H1 (cell line): ENCODE measurements around the gene EED. TPM values are rescaled to one million over a fixed set of nuclear protein-coding genes. Genes with fewer than 3 reads are reported as not detected.

Experiments used
- CTCF ChIA-PET: fragments of 300-600 bp; sonication (Branson Sonifier 250); formaldehyde crosslinking; loops from one replicate; lab custom pipeline; 2021; ENCODE audit not compliant: partially characterized antibody; lab: Charles Lee
- POLR2A ChIA-PET: fragments of 300-600 bp; sonication (Branson Sonifier 250); formaldehyde crosslinking; loops from one replicate; lab custom pipeline; 2021; ENCODE audit warnings: inconsistent platforms; ENCODE audit not compliant: partially characterized antibody; lab: Charles Lee
- DNase-seq, 2 experiments: peaks; one replicate each; pipeline versions ENCODE4 v3.0.0 to v3.0.0-alpha.2; 2010 to 2022; ENCODE audit warnings: low spot score in 2 of 2, low read depth in 1 of 2, mixed read lengths in 1 of 2
- FAIRE-seq: peaks from 2 replicates; lab custom pipeline; 2011; peaks lifted over from hg19 to GRCh38; lab: Jason Lieb, UNC
- H2AFZ ChIP-seq: 2 replicates; pipeline ENCODE4 v1.8.1; 2012; ENCODE audit warnings: low read length, inconsistent platforms
- H2AK5ac ChIP-seq: 2 replicates; pipeline ENCODE4 v1.6.1; 2013; ENCODE audit warnings: low read depth, low read length
- H2BK120ac ChIP-seq: replicated peaks from 2 replicates; pipeline ENCODE3; 2013; ENCODE audit warnings: low read depth, low read length, inconsistent platforms
- H2BK12ac ChIP-seq: 2 replicates; pipeline ENCODE4 v1.6.1; 2013; ENCODE audit warnings: low read depth, low read length
- H2BK15ac ChIP-seq: 2 replicates; pipeline ENCODE4 v1.6.1; 2013; ENCODE audit warnings: low read length
- H2BK20ac ChIP-seq: 2 replicates; pipeline ENCODE4 v1.6.1; 2013; ENCODE audit warnings: low read length
- H2BK5ac ChIP-seq: 2 replicates; pipeline ENCODE4 v1.6.1; 2013; ENCODE audit warnings: low read depth, low read length
- H3K14ac ChIP-seq: 2 replicates; pipeline ENCODE4 v1.6.1; 2013; ENCODE audit warnings: inconsistent platforms; ENCODE audit not compliant: insufficient read length
- H3K18ac ChIP-seq: 2 replicates; pipeline ENCODE4 v1.6.1; 2013; ENCODE audit warnings: low read length; ENCODE audit errors: extremely low read depth
- H3K23ac ChIP-seq: 2 replicates; pipeline ENCODE4 v1.6.1; 2013; ENCODE audit warnings: inconsistent platforms; ENCODE audit not compliant: insufficient read length
- H3K23me2 ChIP-seq: 2 replicates; pipeline ENCODE4 v1.6.1; 2013; ENCODE audit warnings: low read depth, low read length
- H3K27ac ChIP-seq: 2 replicates; pipeline ENCODE4 v1.6.1; 2011; ENCODE audit warnings: low read depth, low read length, inconsistent platforms
- H3K27me3 ChIP-seq, 4 experiments: replicated peaks in 1 of 4; 1 replicate in 1 of 4; 2 replicates in 3 of 4; pipeline versions ENCODE4 v1.6.1 to v1.8.1; 2011 to 2013; ENCODE audit warnings: low read length in 3 of 4, mild to moderate bottlenecking in 3 of 4, inconsistent platforms in 2 of 4, mixed read lengths in 2 of 4, moderate library complexity in 1 of 4; ENCODE audit not compliant: control insufficient read depth in 3 of 4, insufficient read depth in 3 of 4; ENCODE audit errors: extremely low read depth in 1 of 4
- H3K36me3 ChIP-seq, 4 experiments: 2 replicates each; pipeline versions ENCODE4 v1.6.1 to v1.8.1; 2011 to 2013; ENCODE audit warnings: mild to moderate bottlenecking in 4 of 4, low read length in 3 of 4, moderate library complexity in 2 of 4, control low read depth in 1 of 4, inconsistent platforms in 1 of 4; ENCODE audit not compliant: insufficient read depth in 4 of 4, control insufficient read depth in 2 of 4
- H3K4ac ChIP-seq: replicated peaks from 2 replicates; pipeline ENCODE3; 2013; ENCODE audit warnings: low read length, low read depth, mixed read lengths, inconsistent platforms; ENCODE audit not compliant: insufficient read length
- H3K4me1 ChIP-seq, 4 experiments: replicated peaks in 1 of 4; 1 replicate in 1 of 4; 2 replicates in 3 of 4; pipeline versions ENCODE4 v1.6.1 to v1.8.1; 2011 to 2013; ENCODE audit warnings: low read length in 3 of 4, inconsistent platforms in 2 of 4, mixed read lengths in 1 of 4; ENCODE audit not compliant: insufficient read depth in 4 of 4, control insufficient read depth in 3 of 4
- H3K4me2 ChIP-seq, 2 experiments: 2 replicates each; pipeline versions ENCODE4 v1.6.1 to v1.8.1; 2011 to 2013; ENCODE audit warnings: low read depth in 2 of 2, low read length in 2 of 2, control low read depth in 1 of 2, inconsistent platforms in 1 of 2, mild to moderate bottlenecking in 1 of 2; ENCODE audit not compliant: insufficient read depth in 1 of 2
- H3K4me3 ChIP-seq, 4 experiments: fragments of 200-600, 300-600 bp in 1 of 4; sonication (generic), shearing (Covaris generic), sonication (Bioruptor Twin) in 1 of 4; 2 replicates each; pipeline versions ENCODE4 v1.5.1 to v1.8.1; 2011 to 2016; ENCODE audit warnings: low read length in 4 of 4, low read depth in 3 of 4, control low read depth in 2 of 4, inconsistent platforms in 2 of 4, mild to moderate bottlenecking in 2 of 4, mixed read lengths in 1 of 4, moderate library complexity in 1 of 4; ENCODE audit not compliant: insufficient read depth in 2 of 4; ENCODE audit errors: extremely low read depth in 1 of 4
- H3K56ac ChIP-seq: replicated peaks from 2 replicates; pipeline ENCODE3; 2013; ENCODE audit warnings: low read depth, mild to moderate bottlenecking, mixed read lengths, low read length, inconsistent platforms; ENCODE audit not compliant: insufficient read length
- H3K79me1 ChIP-seq: 2 replicates; pipeline ENCODE4 v1.6.1; 2013; ENCODE audit warnings: low read depth, low read length, control low read depth
- H3K79me2 ChIP-seq, 2 experiments: 2 replicates each; pipeline versions ENCODE4 v1.6.1 to v1.8.1; 2012 to 2013; ENCODE audit warnings: low read length in 2 of 2, mild to moderate bottlenecking in 2 of 2, inconsistent platforms in 1 of 2; ENCODE audit not compliant: insufficient read depth in 2 of 2, control insufficient read depth in 1 of 2
- H3K9ac ChIP-seq, 4 experiments: replicated peaks in 1 of 4; 1 replicate in 1 of 4; 2 replicates in 3 of 4; pipeline versions ENCODE4 v1.6.1 to v1.8.1; 2011 to 2013; ENCODE audit warnings: low read depth in 3 of 4, low read length in 3 of 4, control low read depth in 2 of 4, mild to moderate bottlenecking in 2 of 4, moderate library complexity in 2 of 4, inconsistent platforms in 1 of 4; ENCODE audit errors: extremely low read depth in 1 of 4
- H3K9me3 ChIP-seq, 2 experiments: 2 replicates each; pipeline versions ENCODE4 v1.6.1 to v1.8.1; 2012 to 2013; ENCODE audit warnings: mild to moderate bottlenecking in 2 of 2, moderate library complexity in 2 of 2, control low read depth in 1 of 2, inconsistent platforms in 1 of 2, low read depth in 1 of 2, low read length in 1 of 2, mixed read lengths in 1 of 2; ENCODE audit not compliant: insufficient read depth in 2 of 2
- H4K20me1 ChIP-seq, 2 experiments: replicated peaks in 1 of 2; 2 replicates each; pipeline versions ENCODE3 to v1.8.1; 2011 to 2013; ENCODE audit warnings: inconsistent platforms in 2 of 2, low read length in 2 of 2, mild to moderate bottlenecking in 1 of 2; ENCODE audit not compliant: insufficient read depth in 2 of 2, control insufficient read depth in 1 of 2
- H4K5ac ChIP-seq: 2 replicates; pipeline ENCODE4 v1.6.1; 2013; ENCODE audit warnings: low read length, low read depth, mixed read lengths, inconsistent platforms; ENCODE audit not compliant: insufficient read length
- H4K8ac ChIP-seq: 2 replicates; pipeline ENCODE4 v1.8.0; 2013; ENCODE audit warnings: mild to moderate bottlenecking, moderate library complexity, low read length, inconsistent platforms; ENCODE audit not compliant: insufficient read depth; ENCODE audit errors: extremely low read depth
- H4K91ac ChIP-seq: replicated peaks from 2 replicates; pipeline ENCODE3; 2013; ENCODE audit warnings: low read length, mixed read lengths, inconsistent platforms; ENCODE audit not compliant: insufficient read length
- BCL11A ChIP-seq, 2 experiments: IDR thresholded peaks; one replicate each; pipeline ENCODE4 v1.6.1; 2011; ENCODE audit warnings: low read depth in 2 of 2, low read length in 2 of 2, mild to moderate bottlenecking in 2 of 2
- CEBPB ChIP-seq: IDR thresholded peaks from 2 replicates; pipeline ENCODE4 v1.6.1; 2012; ENCODE audit warnings: low read depth, low read length
- HDAC6 ChIP-seq: IDR thresholded peaks from one replicate; pipeline ENCODE4 v1.7.1; 2012; ENCODE audit warnings: low read depth, mild to moderate bottlenecking, inconsistent platforms, low read length, moderate library complexity
- RBBP5 ChIP-seq: IDR thresholded peaks from 2 replicates; pipeline ENCODE4 v1.7.1; 2012; ENCODE audit warnings: low read depth, mild to moderate bottlenecking, inconsistent platforms, low read length, moderate library complexity, borderline replicate concordance
- WGBS, 2 experiments: shearing (Covaris generic) in 1 of 2; methylation state at CpG; one replicate each; pipeline versions ENCODE4 v1.1.6 to v1.1.7; 2013 to 2015; ENCODE audit warnings: low lambda C conversion rate in 2 of 2, mixed read lengths in 2 of 2, inconsistent platforms in 1 of 2, low coverage in 1 of 2, missing lambda C conversion rate in 1 of 2; ENCODE audit not compliant: insufficient replicate concordance in 2 of 2, insufficient coverage in 1 of 2, insufficient read length in 1 of 2; ENCODE audit errors: extremely low coverage in 1 of 2, missing lambda C conversion rate in 1 of 2; 5-methylcytosine and 5-hydroxymethylcytosine counted together
- polyA plus RNA-seq, 7 experiments: library from polyadenylated mRNA; depleted of rRNA in 3 of 7; stranded (reverse) in 5 of 7; unstranded in 2 of 7; fragments of >200 nt in 5 of 7; fragments of 200-250 nt in 2 of 7; gene quantifications; 1 replicate in 5 of 7; 2 replicates in 1 of 7; 4 replicates in 1 of 7; pipeline versions ENCODE4 v1.2.1 to v1.2.3, GENCODE V29; 2011 to 2013; ENCODE audit warnings: missing spikeins in 2 of 7, mixed read lengths in 2 of 7
- total RNA-seq: library from RNA; stranded (reverse); fragmentation: NEBNext Ultra II Directional; extraction: Animal tissue kit (Norgen Biotek cat#: 25700); gene quantifications from 2 replicates; pipeline ENCODE4 v1.2.1, GENCODE V29; 2021

EED gene
- total and polyA plus RNA-seq, 2 of the 8 experiments (the other 6 are each of a cell fraction or from before 2014, with no cell fraction given) = 12.6 to 26.9 TPM

DNA sequence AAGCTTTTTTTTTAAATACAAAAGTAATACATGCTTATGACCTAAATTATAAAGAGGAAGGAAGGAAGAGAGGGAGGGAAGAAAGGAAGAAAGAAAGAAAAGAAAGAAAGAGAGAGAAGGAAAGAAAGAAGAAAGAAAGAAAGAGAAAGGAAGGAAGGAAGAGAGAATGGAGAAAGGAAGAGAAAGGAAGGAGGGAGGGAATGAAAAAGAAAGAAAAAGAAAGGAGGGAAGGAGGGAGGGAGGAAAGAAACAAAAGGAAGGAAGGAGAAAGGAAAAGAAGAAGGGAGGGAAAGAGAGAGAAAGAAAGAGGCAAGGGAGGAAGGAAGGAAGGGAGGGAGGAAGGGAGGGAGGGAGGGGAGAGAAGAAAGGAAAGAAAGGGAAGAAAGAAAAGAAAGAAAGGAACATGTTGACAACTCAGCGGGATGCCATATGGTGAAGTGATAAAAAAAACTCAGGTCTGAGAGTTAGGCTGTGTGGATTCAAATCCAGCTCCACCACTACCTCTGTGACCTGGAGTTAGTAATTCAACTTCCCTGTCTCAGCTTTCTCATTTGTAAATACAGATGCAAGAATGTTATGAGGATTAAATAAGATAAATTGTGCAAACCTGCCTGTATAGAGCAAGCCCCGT lies 9.6 kb upstream of the EED start:
- Histone ChIP-seq H3K27me3 (no peaks in the 10 kb centered on the region), H2AK5ac (no peak overlapping the region), H2BK20ac (no peak overlapping the region), H3K79me1 (no peaks in the 10 kb centered on the region), H3K23me2 (no peaks in the 10 kb centered on the region), H2BK5ac (no peak overlapping the region), H2BK15ac (no peak overlapping the region), H2AFZ (no peak overlapping the region), H4K20me1 (no peaks in the 10 kb centered on the region), H3K4me2 (no peak overlapping the region), H3K18ac (no peak overlapping the region), H3K23ac (no peak overlapping the region), H3K4ac (no peak overlapping the region), H3K36me3 (no peaks in the 10 kb centered on the region), H3K4me3 (no peak overlapping the region), H2BK120ac (no peak overlapping the region), H3K9ac (no peak overlapping the region), H3K27ac (no peak overlapping the region), H2BK12ac (no peak overlapping the region), H3K14ac (no peak overlapping the region), H3K79me2 (no peaks in the 10 kb centered on the region), H4K91ac (no peak overlapping the region), H3K4me1 (peaks cover 0 to 9% (median 0%) of the 10 kb centered on the region in 4 experiments; a peak in 1 of 7 replicates), H4K8ac (no peak overlapping the region), H3K9me3 (no peaks in the 10 kb centered on the region), H4K5ac (no peak overlapping the region), H3K56ac (no peak overlapping the region)
- no peak for DNase-seq
- no peak for TF ChIP-seq RBBP5
- no peak for TF ChIP-seq BCL11A (IDR thresholded peaks at IDR 0.05; ENCODE audit: low read depth in 2 of 2, low read length in 2 of 2)
- no peak for TF ChIP-seq CEBPB
- no peak for TF ChIP-seq HDAC6
- ChIA-PET POLR2A (interaction anchor here (0.7 kb wide), 1 partner anchor 166 kb away, joined by 3 read pairs; the partner anchor contains the start of gene PICALM), CTCF (interaction anchor here (1.2 kb wide), 1 partner anchor 16 kb away, joined by 4 read pairs; no protein-coding TSS in a partner anchor)
- no peak for FAIRE-seq
- 39% methylated on average over 2 of the region's 2 CpGs; no CpG with 5 or more reads in 1 of the 2 experiments for WGBS, 2 experiments
